Kidney glomerular epithelial cell (primary cell): ENCODE results near the gene RPA4.
"Not testable (repeated sequence)": the region's sequence is repeated elsewhere in the genome, so short reads cannot be mapped to it uniquely, and the experiment has no call there.

Experiments
- DNase-seq: peaks from one replicate; lab custom pipeline; 2025; lab: John Stamatoyannopoulos, UW

RPA4 gene, protein sequence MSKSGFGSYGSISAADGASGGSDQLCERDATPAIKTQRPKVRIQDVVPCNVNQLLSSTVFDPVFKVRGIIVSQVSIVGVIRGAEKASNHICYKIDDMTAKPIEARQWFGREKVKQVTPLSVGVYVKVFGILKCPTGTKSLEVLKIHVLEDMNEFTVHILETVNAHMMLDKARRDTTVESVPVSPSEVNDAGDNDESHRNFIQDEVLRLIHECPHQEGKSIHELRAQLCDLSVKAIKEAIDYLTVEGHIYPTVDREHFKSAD

GRCh38 chrX:96883608-96884007 is at the start of gene RPA4:
Gene RPA4 (plus strand): TSS chrX:96883908. CDS start chrX:96884311, 403 bp downstream.
- no peak for DNase-seq

GRCh38 chrX:96834137-96834536 is 49.6 kb upstream of the RPA4 start:
- no peak for DNase-seq

GRCh38 chrX:96835660-96836289 is 47.9 kb upstream of the RPA4 start:
- no peak for DNase-seq

GRCh38 chrX:96837808-96838207 is 45.9 kb upstream of the RPA4 start:
- DNase-seq, result no peak

DNA sequence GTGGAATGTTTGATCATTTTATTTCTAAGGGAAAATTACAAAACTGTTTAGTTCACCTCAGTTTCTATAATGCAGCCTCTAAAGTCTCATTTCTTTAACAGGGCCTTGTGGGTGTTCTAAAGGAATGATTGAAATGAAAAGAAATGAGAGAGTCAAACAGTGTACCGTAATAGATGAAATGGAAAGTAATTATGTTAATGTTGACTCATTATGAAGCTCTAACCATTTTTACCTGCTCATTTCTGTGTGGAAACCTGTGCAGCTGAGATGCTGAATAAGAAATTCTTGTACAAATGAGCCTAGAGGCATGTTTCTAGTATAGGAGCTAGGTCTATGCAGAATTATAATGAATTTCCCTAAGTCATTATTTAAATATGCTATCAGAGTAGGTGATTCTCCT is 45.2 kb upstream of the RPA4 start:
- no peak for DNase-seq

DNA sequence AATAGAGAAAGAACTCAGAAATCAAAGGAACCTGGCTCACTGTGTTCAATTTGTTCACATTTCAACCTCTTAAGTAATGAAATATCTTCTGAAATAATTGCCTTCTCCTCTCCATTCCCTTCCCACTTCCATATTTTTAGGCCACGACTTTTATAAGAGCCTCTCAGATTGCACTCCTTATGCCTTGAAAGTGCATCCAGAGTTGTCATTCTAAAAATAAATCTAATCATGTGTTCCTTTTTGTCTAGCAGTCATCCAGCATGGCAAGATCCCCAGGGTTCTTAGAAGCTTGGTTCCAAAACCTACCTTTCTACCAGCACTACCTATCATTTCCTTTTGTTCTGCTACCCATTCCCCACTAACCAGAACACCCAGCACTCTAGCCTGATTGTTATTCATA is 42.4 kb upstream of the RPA4 start:
- no peak for DNase-seq

DNA sequence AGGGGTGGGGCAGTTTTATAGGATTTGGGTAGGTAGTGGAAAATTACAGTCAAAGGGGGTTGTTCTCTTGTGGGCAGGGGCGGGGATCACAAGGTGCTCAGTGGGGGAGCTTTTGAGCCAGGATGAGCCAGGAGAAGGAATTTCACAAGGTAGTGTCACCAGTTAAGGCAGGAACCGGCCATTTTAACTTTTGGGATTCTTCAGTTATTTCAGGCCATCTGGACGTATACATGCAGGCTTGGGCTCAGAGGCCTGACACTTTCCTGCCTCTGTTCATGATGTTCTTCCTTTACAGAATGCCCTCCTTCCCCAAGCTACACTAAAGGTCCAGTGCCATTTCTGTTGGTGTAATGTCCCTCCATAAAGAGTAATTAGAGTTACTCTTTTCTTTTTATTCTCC is 41.8 kb upstream of the RPA4 start:
- DNase-seq, result not testable (repeated sequence)

- peak; percentile 19 for DNase-seq
These were observed 40.1 kb upstream of the RPA4 start for GRCh38 chrX:96843566-96843965.

GRCh38 chrX:96846841-96847240 is 36.9 kb upstream of the RPA4 start:
- no peak for DNase-seq

DNA sequence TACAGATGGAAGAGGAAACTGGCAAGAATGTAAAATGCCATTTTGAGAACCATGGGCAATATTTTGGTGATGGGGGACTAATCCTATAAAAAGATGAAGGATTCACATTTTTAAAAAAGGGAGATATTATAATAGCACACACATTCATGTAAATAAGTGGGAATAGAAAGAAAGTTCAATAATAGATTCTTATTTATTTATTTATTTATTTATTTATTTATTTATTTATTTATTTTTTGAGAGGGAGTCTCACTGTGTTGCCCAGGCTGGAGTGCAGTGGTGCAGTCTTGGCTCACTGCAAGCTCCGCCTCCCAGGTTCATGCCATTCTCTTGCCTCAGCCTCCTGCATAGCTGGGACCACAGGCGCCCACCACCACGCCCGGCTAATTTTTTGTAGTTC is 24.3 kb upstream of the RPA4 start:
- not testable (repeated sequence) for DNase-seq

- DNase-seq, result no peak
These were observed 22.5 kb upstream of the RPA4 start for GRCh38 chrX:96861218-96861617.

GRCh38 chrX:96861661-96862060 is 22.0 kb upstream of the RPA4 start:
- no peak for DNase-seq

DNA sequence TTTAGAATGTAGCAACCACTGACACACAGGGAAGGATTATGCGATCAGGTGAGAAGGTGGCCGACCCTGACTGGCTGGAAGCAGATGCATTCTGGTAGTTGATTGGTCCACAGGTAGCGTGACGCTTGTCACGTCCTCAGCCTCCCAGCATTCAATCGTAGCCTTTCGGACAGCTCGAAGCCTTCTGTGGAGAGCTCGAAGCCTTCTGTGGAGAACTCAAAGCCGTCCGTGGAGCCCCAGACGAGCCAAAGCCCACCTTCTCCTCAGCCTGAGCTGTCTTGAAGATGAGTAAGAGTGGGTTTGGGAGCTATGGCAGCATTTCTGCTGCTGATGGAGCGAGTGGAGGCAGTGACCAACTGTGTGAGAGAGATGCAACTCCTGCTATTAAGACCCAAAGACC is 319 bp downstream of the RPA4 start:
- DNase-seq, result no peak

DNA sequence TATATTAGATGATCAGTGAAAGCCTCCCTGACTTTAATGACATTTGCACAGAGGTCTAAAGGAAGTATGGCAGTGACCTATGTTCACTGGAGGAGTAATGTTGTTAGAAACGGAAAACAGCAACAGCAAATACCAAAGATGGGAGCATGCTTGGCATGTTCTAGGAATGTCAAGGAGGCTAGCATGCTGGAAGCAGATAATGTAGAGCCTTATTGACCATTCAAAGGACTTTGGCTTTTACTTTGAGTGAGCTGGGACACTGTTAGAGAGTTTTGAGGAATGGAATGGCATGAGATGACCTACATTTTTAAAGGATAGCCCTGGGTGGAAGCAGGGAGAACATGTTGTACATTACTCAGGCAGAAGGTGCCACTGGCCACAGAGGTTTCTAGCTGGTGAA is 6.0 kb downstream of the RPA4 start:
- DNase-seq, result no peak

GRCh38 chrX:96906741-96907140 is 23.0 kb downstream of the RPA4 start:
- DNase-seq, result no peak

DNA sequence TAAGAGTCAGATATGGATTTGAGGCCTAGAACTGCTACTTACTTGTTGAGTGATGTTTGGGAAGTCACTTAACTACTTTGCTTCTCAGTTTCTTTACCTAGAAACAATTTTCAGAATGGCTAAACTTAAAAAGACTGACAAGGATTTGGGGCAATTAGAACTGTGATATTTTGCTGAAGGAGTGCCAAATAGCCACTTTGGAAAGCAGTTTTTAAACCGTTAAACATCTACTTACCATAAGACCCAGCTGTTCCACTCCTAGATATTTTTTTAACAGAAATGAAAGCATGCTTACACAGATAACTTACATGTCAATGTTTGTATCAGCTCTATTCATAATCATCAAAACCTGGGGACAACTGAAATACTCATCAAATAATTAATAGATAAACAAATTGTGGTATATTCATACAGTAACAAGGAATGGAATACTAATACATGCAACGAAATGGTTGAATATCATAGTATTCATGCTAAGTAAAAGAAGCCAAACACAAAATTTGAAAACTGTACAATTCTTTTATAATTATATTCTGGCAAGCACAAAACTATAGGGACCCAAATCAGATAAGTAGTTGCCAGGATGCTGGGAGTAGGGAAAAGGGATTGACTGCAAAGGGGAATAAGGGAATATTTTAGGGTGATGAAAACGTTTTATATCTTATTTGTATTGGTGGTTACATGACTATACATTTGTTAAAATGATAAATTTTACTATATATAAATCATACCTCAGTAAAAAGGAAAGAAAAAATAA is 24.0 kb downstream of the RPA4 start:
- DNase-seq, result no peak

GRCh38 chrX:96909291-96909690 is 25.6 kb downstream of the RPA4 start:
- DNase-seq, result no peak

DNA sequence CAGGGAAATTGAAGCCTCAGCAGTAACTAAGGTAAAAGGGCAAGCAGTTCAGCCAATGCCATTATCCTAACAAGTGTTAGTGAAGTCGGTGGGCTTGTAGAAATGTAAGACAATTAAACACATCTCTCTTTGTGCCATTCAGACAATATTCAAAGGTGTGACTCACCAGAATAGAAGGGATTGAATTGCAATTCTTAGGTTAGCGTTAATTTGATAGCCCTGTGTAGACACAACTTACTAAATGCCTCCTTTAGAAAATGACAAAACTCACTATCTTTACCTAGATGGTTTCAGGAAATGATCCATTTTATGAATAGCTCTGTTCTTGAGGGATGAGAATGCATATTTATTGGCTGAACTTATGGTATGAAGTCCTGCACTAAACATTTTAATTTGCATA is 35.2 kb downstream of the RPA4 start:
- no peak for DNase-seq

DNA sequence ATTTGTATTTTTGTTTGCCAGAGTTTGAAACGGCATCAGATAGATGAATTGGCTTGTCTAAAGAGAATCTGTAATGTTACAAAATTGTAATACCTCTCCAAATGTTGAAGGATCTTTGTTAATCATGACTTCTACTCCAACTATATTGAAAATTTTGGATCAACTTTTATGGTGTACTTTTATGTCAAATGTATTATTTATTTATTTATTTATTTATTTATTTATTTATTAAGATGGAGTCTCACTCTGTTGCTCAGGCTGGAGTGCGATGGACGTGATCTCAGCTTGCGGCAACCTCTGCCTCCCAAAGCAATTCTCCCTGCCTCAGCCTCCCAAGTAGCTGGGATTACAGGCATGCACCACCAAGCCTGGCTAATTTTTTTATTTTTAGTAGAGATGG is 36.0 kb downstream of the RPA4 start:
- DNase-seq, result no peak

DNA sequence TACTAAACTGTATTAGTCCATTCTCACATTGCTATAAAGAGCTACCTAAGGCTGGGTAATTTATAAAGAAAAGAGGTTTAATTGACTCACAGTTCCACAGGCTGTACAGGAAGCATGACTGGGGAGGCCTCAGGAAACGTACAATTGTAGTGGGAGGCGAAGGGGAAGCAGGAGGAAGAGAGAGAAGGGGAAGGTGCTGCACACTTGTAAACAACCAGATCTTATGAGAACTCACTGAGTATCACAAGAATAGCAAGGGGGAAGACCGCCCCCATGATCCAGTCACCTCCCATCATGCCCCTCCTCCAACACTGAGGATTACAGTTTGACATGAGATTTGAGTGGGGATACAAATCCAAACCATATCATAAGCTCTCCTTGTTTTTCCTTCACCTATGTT is 40.9 kb downstream of the RPA4 start:
- DNase-seq, result no peak

GRCh38 chrX:96929036-96929435 is 45.3 kb downstream of the RPA4 start:
- no peak for DNase-seq
